ENCODE results near the gene NUDT8. TPM values are rescaled to one million over a fixed set of nuclear protein-coding genes. Genes with fewer than 3 reads are reported as not detected.
"Not testable (repeated sequence)": the region's sequence is repeated elsewhere in the genome, so short reads cannot be mapped to it uniquely, and the experiment has no call there.

Gene NUDT8
- total RNA-seq, 1 donor from 2014 or later = 8.0 TPM

GRCh38 chr11:67664213-67664585, 34.5 kb upstream of the NUDT8 start:
- H3K36me3 Mint-ChIP-seq (ENCODE audit: unreplicated experiment) = no peaks in the 10 kb centered on the region
- H3K4me1 Mint-ChIP-seq (ENCODE audit: unreplicated experiment) = no peaks in the 10 kb centered on the region
- DNase-seq (ENCODE audit: extremely low spot score, unreplicated experiment) = no peak
- no peaks in the 10 kb centered on the region for H3K9me3 Mint-ChIP-seq (ENCODE audit: unreplicated experiment)
- peaks cover 3% of the 10 kb centered on the region for H3K27me3 Mint-ChIP-seq (ENCODE audit: unreplicated experiment)
- TF ChIP-seq, protein P1, sequence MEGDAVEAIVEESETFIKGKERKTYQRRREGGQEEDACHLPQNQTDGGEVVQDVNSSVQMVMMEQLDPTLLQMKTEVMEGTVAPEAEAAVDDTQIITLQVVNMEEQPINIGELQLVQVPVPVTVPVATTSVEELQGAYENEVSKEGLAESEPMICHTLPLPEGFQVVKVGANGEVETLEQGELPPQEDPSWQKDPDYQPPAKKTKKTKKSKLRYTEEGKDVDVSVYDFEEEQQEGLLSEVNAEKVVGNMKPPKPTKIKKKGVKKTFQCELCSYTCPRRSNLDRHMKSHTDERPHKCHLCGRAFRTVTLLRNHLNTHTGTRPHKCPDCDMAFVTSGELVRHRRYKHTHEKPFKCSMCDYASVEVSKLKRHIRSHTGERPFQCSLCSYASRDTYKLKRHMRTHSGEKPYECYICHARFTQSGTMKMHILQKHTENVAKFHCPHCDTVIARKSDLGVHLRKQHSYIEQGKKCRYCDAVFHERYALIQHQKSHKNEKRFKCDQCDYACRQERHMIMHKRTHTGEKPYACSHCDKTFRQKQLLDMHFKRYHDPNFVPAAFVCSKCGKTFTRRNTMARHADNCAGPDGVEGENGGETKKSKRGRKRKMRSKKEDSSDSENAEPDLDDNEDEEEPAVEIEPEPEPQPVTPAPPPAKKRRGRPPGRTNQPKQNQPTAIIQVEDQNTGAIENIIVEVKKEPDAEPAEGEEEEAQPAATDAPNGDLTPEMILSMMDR (IDR thresholded peaks at IDR 0.05) = no peak
- H3K27ac Mint-ChIP-seq (ENCODE audit: unreplicated experiment) = no peak overlapping the region
- H3K4me3 Mint-ChIP-seq (ENCODE audit: unreplicated experiment) = no peak overlapping the region

- Mint-ChIP-seq H3K27ac (ENCODE audit: unreplicated experiment) (no peak overlapping the region), H3K36me3 (ENCODE audit: unreplicated experiment) (no peaks in the 10 kb centered on the region), H3K27me3 (ENCODE audit: unreplicated experiment) (peaks cover 3% of the 10 kb centered on the region), H3K4me1 (ENCODE audit: unreplicated experiment) (no peaks in the 10 kb centered on the region), H3K4me3 (ENCODE audit: unreplicated experiment) (no peak overlapping the region), H3K9me3 (ENCODE audit: unreplicated experiment) (no peaks in the 10 kb centered on the region)
- DNase-seq (ENCODE audit: extremely low spot score, unreplicated experiment) = no peak
- TF ChIP-seq, protein P1 (IDR thresholded peaks at IDR 0.05) = no peak
Observed at GRCh38 chr11:67663532-67664212, 33.9 kb upstream of the NUDT8 start.

DNA sequence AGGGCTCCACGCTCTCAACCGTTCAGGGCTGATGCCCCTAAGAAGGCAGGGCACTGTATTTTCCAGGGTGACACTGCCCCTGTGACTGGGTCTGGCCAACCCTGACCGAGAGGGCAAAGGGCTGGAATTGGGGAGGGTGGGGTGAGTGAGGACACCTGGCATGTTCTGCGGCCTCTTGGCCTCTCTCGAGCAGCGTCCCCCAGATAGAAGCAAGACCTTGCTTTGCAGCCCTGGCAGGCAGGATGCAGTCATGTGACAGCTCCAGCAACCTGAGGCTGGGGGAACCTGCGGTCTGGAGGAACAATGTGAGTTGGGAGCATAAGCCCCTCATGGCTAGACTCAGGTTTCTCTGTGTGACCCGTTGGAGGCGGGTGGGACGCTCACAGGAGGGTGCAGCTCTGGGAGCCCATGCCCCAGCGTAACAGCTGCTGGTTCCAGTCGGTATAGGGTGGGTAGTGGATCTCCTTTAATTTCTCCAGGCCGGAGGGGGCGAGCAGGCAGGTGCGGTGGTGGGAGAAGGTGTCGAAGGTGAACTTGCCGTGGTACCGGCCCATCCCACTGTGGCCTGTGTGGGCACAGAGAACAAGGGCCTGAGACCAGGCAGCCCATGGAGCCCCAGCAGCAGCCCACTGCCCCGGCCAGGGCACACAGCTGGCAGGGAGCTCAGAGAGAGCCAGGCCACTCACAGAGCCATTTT, 33.2 kb upstream of the NUDT8 start:
- Mint-ChIP-seq H3K9me3 (ENCODE audit: unreplicated experiment) (no peaks in the 10 kb centered on the region), H3K27ac (ENCODE audit: unreplicated experiment) (no peak overlapping the region), H3K4me1 (ENCODE audit: unreplicated experiment) (no peaks in the 10 kb centered on the region), H3K36me3 (ENCODE audit: unreplicated experiment) (no peaks in the 10 kb centered on the region), H3K4me3 (ENCODE audit: unreplicated experiment) (no peak overlapping the region), H3K27me3 (ENCODE audit: unreplicated experiment) (peaks cover 3% of the 10 kb centered on the region)
- TF ChIP-seq, protein P1 (IDR thresholded peaks at IDR 0.05) = no peak
- no peak for DNase-seq (ENCODE audit: extremely low spot score, unreplicated experiment)

DNA sequence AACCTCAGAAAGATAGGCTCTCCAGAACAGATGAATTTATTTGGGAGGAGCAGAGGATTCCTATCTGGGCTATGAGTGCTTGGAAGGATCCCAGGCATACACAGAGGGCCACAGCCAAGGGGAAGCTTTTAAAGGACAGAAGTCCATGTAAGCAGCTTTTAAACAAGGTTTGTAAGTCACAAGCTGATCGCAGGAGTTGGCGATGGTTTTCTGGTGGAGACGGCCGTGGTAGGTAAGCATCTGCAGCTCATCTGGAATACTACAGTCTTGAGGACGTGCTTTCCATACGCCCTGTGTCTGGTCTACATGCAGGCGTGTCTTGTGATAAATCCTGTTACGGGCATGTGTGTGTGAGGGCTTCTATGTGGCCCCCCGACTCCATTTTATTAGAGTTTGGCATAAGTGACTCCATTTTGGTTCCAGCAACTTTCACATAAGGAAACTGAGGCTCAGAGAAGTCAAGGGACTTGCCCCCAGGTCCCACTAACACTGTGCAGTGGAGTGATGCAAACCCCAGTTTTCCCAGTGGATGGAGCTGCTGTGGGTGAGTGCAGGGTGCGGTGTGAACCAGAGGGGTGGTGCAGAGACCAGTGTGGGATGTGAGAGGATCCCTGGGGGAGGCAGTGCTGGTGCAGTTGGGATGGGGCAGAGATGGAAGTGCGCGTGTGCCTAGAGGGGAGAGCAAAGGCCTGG, 32.6 kb upstream of the NUDT8 start:
- no peaks in the 10 kb centered on the region for H3K36me3 Mint-ChIP-seq (ENCODE audit: unreplicated experiment)
- no peak for DNase-seq (ENCODE audit: extremely low spot score, unreplicated experiment)
- no peaks in the 10 kb centered on the region for H3K9me3 Mint-ChIP-seq (ENCODE audit: unreplicated experiment)
- no peaks in the 10 kb centered on the region for H3K4me1 Mint-ChIP-seq (ENCODE audit: unreplicated experiment)
- H3K27ac Mint-ChIP-seq (ENCODE audit: unreplicated experiment) = no peak overlapping the region
- TF ChIP-seq, protein P1 (IDR thresholded peaks at IDR 0.05) = no peak
- H3K4me3 Mint-ChIP-seq (ENCODE audit: unreplicated experiment) = no peak overlapping the region
- H3K27me3 Mint-ChIP-seq (ENCODE audit: unreplicated experiment) = peaks cover 3% of the 10 kb centered on the region

DNA sequence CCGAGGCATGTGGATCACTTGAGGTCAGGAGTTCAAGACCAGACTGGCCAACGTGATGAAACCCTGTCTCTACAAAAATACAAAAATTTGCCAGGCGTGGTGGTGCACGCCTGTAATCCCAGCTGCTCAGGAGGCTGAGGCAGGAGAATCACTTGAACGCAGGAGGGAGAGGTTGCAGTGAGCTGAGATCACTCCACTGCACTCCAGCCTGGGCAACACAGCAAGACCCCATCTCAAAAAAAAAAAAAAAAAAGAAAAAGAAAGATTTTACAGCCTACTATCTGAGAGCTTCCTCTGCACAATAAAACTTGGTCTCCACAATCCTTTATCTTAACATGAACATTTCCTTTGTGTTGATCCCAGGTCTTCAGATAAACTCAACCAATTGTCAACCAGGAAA, 31.0 kb upstream of the NUDT8 start:
- H3K36me3 Mint-ChIP-seq (ENCODE audit: unreplicated experiment); H3K9me3 Mint-ChIP-seq (ENCODE audit: unreplicated experiment); H3K4me1 Mint-ChIP-seq (ENCODE audit: unreplicated experiment); DNase-seq (ENCODE audit: extremely low spot score, unreplicated experiment); H3K27me3 Mint-ChIP-seq (ENCODE audit: unreplicated experiment); H3K27ac Mint-ChIP-seq (ENCODE audit: unreplicated experiment); H3K4me3 Mint-ChIP-seq (ENCODE audit: unreplicated experiment): not testable (repeated sequence)

Data from osteocyte (in vitro differentiated cells).